ENCODE measurements around the gene NIPBL.

The NIPBL gene

GRCh38 chr5:36965179-36965578 lies 88.6 kb downstream of the NIPBL start:
- TF ChIP-seq, protein P1, sequence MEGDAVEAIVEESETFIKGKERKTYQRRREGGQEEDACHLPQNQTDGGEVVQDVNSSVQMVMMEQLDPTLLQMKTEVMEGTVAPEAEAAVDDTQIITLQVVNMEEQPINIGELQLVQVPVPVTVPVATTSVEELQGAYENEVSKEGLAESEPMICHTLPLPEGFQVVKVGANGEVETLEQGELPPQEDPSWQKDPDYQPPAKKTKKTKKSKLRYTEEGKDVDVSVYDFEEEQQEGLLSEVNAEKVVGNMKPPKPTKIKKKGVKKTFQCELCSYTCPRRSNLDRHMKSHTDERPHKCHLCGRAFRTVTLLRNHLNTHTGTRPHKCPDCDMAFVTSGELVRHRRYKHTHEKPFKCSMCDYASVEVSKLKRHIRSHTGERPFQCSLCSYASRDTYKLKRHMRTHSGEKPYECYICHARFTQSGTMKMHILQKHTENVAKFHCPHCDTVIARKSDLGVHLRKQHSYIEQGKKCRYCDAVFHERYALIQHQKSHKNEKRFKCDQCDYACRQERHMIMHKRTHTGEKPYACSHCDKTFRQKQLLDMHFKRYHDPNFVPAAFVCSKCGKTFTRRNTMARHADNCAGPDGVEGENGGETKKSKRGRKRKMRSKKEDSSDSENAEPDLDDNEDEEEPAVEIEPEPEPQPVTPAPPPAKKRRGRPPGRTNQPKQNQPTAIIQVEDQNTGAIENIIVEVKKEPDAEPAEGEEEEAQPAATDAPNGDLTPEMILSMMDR (IDR thresholded peaks at IDR 0.05), result no peak
- H3K4me3 ChIP-seq (ENCODE audit: low read depth, low read length), result no peak overlapping the region
- H3K79me2 ChIP-seq, result peaks cover 4% of the 10 kb centered on the region
- no peaks in the 10 kb centered on the region for H3K27me3 ChIP-seq (ENCODE audit: control insufficient read depth, insufficient read depth, low read length)
- no peaks in the 10 kb centered on the region for H3K4me1 ChIP-seq
- H3K36me3 ChIP-seq (ENCODE audit: control insufficient read depth, insufficient read depth, low read length), result peaks cover 2% of the 10 kb centered on the region
- H3K27ac ChIP-seq, result no peak overlapping the region
- H2AFZ ChIP-seq, result no peak overlapping the region
- no peak overlapping the region for H3K9ac ChIP-seq
- H3K4me2 ChIP-seq (ENCODE audit: low read length), result no peak overlapping the region
- H3K9me3 ChIP-seq (ENCODE audit: control insufficient read depth, low read length), result no peaks in the 10 kb centered on the region

DNA sequence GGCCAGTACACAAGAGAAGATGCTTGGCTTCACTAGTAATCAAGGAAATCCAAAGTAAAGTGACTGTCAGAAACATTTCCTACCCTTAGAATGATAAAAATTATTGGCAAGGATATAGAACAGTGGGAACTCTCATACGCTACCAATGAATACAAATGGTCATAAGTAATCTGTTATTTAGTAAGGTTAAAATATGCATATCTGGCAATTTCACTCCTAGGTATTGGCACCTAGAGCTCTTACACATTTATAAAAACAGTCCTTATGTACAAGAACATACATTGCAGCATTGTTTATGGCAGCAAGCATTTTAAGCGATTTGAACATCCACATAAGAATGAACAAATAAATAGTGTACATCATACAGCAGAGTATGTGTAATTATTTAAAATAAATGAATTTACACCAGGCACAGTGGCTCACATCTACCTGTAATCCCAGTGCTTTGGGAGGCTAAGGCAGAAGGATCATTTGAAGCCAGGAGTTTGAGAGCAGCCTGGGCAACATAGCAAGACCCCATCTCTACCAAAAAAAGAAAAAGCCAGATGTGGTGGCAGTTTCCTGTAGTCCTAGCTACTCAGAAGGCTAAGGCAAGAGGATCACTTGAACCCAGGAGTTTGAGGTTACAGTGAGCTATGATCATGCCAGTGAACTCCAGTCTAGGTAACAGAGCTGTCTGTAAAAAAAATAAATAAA lies 93.3 kb downstream of the NIPBL start:
- Histone ChIP-seq H3K9ac (no peak overlapping the region), H3K9me3 (ENCODE audit: control insufficient read depth, low read length) (no peaks in the 10 kb centered on the region), H3K27me3 (ENCODE audit: control insufficient read depth, insufficient read depth, low read length) (no peaks in the 10 kb centered on the region), H3K79me2 (peaks cover 6% of the 10 kb centered on the region), H3K4me2 (ENCODE audit: low read length) (no peak overlapping the region), H3K27ac (no peak overlapping the region), H3K36me3 (ENCODE audit: control insufficient read depth, insufficient read depth, low read length) (no peaks in the 10 kb centered on the region), H3K4me3 (ENCODE audit: low read depth, low read length) (no peak overlapping the region), H2AFZ (no peak overlapping the region), H3K4me1 (no peaks in the 10 kb centered on the region)
- TF ChIP-seq, protein P1 (IDR thresholded peaks at IDR 0.05), result no peak

DNA sequence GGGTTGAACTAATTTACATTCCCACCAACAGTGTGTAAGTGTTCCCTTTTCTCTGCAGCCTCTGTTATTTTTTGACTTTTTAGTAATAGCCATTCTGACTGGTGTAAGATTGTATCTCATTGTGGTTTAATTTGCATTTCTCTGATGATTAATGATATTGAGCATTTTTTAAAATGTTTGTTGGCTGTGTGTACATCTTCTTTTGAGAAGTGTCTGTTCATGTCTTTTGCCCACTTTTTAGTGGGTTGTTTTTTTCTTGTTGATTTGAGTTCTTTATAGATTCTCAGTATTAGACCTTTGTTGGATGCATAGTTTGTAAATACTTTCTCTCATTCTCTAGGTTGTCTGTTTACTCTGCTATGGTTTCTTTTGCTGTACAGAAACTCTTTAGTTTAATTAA lies 101.6 kb downstream of the NIPBL start:
- TF ChIP-seq, protein P1 (IDR thresholded peaks at IDR 0.05), result no peak
- Histone ChIP-seq H3K9ac (no peak overlapping the region), H3K9me3 (ENCODE audit: control insufficient read depth, low read length) (no peaks in the 10 kb centered on the region), H3K27ac (no peak overlapping the region), H3K36me3 (ENCODE audit: control insufficient read depth, insufficient read depth, low read length) (no peaks in the 10 kb centered on the region), H3K4me1 (no peaks in the 10 kb centered on the region), H3K4me3 (ENCODE audit: low read depth, low read length) (no peak overlapping the region), H3K4me2 (ENCODE audit: low read length) (no peak overlapping the region), H3K79me2 (peaks cover 26% of the 10 kb centered on the region), H2AFZ (no peak overlapping the region), H3K27me3 (ENCODE audit: control insufficient read depth, insufficient read depth, low read length) (no peaks in the 10 kb centered on the region)

DNA sequence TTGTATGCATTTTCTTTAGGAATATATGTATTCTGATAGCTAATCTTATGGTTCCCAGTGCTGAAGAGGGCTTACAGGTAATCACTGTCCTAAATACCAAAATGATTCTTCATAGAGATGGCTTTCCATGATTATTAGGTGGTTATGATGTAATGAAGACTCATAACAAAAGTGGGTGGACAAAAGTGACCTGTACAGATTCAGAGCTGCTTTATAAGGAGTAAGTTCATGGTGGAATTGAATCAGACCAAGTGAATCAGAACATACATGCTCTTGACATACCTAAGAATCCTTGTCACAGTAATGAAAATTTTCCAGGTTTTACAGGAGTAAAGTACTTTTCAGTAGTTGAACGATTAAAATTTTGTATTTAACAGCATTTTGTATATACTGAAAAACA lies 105.6 kb downstream of the NIPBL start:
- H3K4me1 ChIP-seq, result no peaks in the 10 kb centered on the region

More for the DNA sequence above, 105.6 kb downstream of the NIPBL start:
- H3K4me2 ChIP-seq (ENCODE audit: low read length), result no peak overlapping the region
- TF ChIP-seq, protein P1 (IDR thresholded peaks at IDR 0.05), result no peak
- no peaks in the 10 kb centered on the region for H3K36me3 ChIP-seq (ENCODE audit: control insufficient read depth, insufficient read depth, low read length)
- peaks cover 22% of the 10 kb centered on the region for H3K79me2 ChIP-seq
- no peaks in the 10 kb centered on the region for H3K27me3 ChIP-seq (ENCODE audit: control insufficient read depth, insufficient read depth, low read length)
- H3K9ac ChIP-seq, result no peak overlapping the region
- H3K9me3 ChIP-seq (ENCODE audit: control insufficient read depth, low read length), result no peaks in the 10 kb centered on the region
- H3K4me3 ChIP-seq (ENCODE audit: low read depth, low read length), result no peak overlapping the region
- H2AFZ ChIP-seq, result no peak overlapping the region
- no peak overlapping the region for H3K27ac ChIP-seq

All from parathyroid adenoma (tissue), 2 donors.